ENCODE results near the gene COLEC12. TPM values are rescaled to one million over a fixed set of nuclear protein-coding genes. Genes with fewer than 3 reads are reported as not detected.

The COLEC12 gene
- total RNA-seq, 1 experiment from 2014 or later, result not detected

DNA sequence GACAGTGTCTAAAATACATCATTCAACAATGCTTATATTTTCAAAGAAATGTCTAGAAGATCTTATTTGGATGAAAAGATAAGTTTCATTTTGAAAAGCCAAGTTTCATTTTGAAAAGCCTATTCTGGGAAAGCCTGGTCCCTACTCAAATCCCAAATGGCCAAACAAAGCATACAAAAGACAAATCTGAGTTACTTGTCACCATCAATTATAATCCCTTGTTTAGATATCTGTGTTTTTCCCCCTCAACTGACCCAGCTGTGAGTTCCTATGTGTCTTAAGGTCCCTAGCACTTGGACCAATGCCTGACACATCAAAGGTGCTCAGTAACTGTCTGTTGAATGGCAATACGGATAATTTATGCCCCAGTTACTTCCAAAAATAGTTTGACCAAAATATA, 180.3 kb downstream of the COLEC12 start:
- Histone ChIP-seq H4K20me1 (ENCODE audit: insufficient read depth) (no peaks in the 10 kb centered on the region), H3K79me2 (ENCODE audit: insufficient read depth, low read length) (no peaks in the 10 kb centered on the region), H3K36me3 (ENCODE audit: control insufficient read depth in 1 of 2, insufficient read depth in 2 of 2, low read length in 2 of 2) (no peaks in the 10 kb centered on the region), H3K9ac (ENCODE audit: low read length) (no peak overlapping the region), H3K9me2 (ENCODE audit: insufficient read depth) (no peaks in the 10 kb centered on the region), H3K4me3 (replicated peaks in 1 of 2; ENCODE audit: low read depth in 1 of 2, low read length in 2 of 2) (no peak overlapping the region), H2AFZ (ENCODE audit: low read depth, low read length, poor library complexity, severe bottlenecking) (no peak overlapping the region), H3K4me1 (ENCODE audit: control insufficient read depth in 1 of 2, insufficient read depth in 2 of 2, low read length in 2 of 2) (peaks cover 11 to 12% of the 10 kb centered on the region in 2 experiments; a peak in 3 of 4 replicates), H3K9me3 (ENCODE audit: control insufficient read depth in 1 of 2, insufficient read depth in 1 of 2, low read depth in 1 of 2, low read length in 2 of 2) (no peaks in the 10 kb centered on the region), H3K4me2 (ENCODE audit: low read length) (no peak overlapping the region), H3K27ac (ENCODE audit: low read depth, low read length) (no peak overlapping the region), H3K27me3 (ENCODE audit: insufficient read depth, low read length) (peaks cover 23% of the 10 kb centered on the region)
- TF ChIP-seq RAD21 (IDR thresholded peaks at IDR 0.05; ENCODE audit: low read depth) (no peak), EZH2phosphoT487 (IDR thresholded peaks at IDR 0.05; ENCODE audit: borderline replicate concordance) (no peak), FOSL1 (IDR thresholded peaks at IDR 0.05; ENCODE audit: low read depth) (no peak), CBX3 (IDR thresholded peaks at IDR 0.05; ENCODE audit: low read depth) (no peak), SP1 (IDR thresholded peaks at IDR 0.05; ENCODE audit: low read depth) (no peak), ELF1 (IDR thresholded peaks at IDR 0.05; ENCODE audit: borderline replicate concordance, low read depth) (no peak), POLR2AphosphoS5 (IDR thresholded peaks at IDR 0.05; ENCODE audit: low read depth, low read length) (no peak), TCF7L2 (IDR thresholded peaks at IDR 0.05; ENCODE audit: borderline replicate concordance, extremely low read depth, insufficient read depth, insufficient read length) (no peak), EZH2 (IDR thresholded peaks at IDR 0.05) (no peak), YY1 (IDR thresholded peaks at IDR 0.05; ENCODE audit: extremely low read depth, insufficient replicate concordance, low read depth, low read length) (no peak), ZNF274 (IDR thresholded peaks at IDR 0.05; ENCODE audit: low read depth, low read length) (no peak), SRF (IDR thresholded peaks at IDR 0.05; ENCODE audit: low read depth) (no peak), ZFX (IDR thresholded peaks at IDR 0.05) (no peak), EGR1 (IDR thresholded peaks at IDR 0.05; ENCODE audit: low read depth) (no peak)
- TF ChIP-seq, protein P1, sequence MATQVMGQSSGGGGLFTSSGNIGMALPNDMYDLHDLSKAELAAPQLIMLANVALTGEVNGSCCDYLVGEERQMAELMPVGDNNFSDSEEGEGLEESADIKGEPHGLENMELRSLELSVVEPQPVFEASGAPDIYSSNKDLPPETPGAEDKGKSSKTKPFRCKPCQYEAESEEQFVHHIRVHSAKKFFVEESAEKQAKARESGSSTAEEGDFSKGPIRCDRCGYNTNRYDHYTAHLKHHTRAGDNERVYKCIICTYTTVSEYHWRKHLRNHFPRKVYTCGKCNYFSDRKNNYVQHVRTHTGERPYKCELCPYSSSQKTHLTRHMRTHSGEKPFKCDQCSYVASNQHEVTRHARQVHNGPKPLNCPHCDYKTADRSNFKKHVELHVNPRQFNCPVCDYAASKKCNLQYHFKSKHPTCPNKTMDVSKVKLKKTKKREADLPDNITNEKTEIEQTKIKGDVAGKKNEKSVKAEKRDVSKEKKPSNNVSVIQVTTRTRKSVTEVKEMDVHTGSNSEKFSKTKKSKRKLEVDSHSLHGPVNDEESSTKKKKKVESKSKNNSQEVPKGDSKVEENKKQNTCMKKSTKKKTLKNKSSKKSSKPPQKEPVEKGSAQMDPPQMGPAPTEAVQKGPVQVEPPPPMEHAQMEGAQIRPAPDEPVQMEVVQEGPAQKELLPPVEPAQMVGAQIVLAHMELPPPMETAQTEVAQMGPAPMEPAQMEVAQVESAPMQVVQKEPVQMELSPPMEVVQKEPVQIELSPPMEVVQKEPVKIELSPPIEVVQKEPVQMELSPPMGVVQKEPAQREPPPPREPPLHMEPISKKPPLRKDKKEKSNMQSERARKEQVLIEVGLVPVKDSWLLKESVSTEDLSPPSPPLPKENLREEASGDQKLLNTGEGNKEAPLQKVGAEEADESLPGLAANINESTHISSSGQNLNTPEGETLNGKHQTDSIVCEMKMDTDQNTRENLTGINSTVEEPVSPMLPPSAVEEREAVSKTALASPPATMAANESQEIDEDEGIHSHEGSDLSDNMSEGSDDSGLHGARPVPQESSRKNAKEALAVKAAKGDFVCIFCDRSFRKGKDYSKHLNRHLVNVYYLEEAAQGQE (IDR thresholded peaks at IDR 0.05; ENCODE audit: low read depth), result no peak
- TF ChIP-seq, protein P2, sequence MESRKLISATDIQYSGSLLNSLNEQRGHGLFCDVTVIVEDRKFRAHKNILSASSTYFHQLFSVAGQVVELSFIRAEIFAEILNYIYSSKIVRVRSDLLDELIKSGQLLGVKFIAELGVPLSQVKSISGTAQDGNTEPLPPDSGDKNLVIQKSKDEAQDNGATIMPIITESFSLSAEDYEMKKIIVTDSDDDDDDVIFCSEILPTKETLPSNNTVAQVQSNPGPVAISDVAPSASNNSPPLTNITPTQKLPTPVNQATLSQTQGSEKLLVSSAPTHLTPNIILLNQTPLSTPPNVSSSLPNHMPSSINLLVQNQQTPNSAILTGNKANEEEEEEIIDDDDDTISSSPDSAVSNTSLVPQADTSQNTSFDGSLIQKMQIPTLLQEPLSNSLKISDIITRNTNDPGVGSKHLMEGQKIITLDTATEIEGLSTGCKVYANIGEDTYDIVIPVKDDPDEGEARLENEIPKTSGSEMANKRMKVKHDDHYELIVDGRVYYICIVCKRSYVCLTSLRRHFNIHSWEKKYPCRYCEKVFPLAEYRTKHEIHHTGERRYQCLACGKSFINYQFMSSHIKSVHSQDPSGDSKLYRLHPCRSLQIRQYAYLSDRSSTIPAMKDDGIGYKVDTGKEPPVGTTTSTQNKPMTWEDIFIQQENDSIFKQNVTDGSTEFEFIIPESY (IDR thresholded peaks at IDR 0.05; ENCODE audit: extremely low read depth, insufficient replicate concordance, low read length), result no peak
- TF ChIP-seq, protein P3, sequence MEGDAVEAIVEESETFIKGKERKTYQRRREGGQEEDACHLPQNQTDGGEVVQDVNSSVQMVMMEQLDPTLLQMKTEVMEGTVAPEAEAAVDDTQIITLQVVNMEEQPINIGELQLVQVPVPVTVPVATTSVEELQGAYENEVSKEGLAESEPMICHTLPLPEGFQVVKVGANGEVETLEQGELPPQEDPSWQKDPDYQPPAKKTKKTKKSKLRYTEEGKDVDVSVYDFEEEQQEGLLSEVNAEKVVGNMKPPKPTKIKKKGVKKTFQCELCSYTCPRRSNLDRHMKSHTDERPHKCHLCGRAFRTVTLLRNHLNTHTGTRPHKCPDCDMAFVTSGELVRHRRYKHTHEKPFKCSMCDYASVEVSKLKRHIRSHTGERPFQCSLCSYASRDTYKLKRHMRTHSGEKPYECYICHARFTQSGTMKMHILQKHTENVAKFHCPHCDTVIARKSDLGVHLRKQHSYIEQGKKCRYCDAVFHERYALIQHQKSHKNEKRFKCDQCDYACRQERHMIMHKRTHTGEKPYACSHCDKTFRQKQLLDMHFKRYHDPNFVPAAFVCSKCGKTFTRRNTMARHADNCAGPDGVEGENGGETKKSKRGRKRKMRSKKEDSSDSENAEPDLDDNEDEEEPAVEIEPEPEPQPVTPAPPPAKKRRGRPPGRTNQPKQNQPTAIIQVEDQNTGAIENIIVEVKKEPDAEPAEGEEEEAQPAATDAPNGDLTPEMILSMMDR (IDR thresholded peaks at IDR 0.05 in 2 of 3, conservative IDR thresholded peaks at IDR 0.05 in 1 of 3; ENCODE audit: borderline replicate concordance in 1 of 3, insufficient read depth in 1 of 3, low read depth in 2 of 3, low read length in 2 of 3), result no peak
- TF ChIP-seq, protein P4, sequence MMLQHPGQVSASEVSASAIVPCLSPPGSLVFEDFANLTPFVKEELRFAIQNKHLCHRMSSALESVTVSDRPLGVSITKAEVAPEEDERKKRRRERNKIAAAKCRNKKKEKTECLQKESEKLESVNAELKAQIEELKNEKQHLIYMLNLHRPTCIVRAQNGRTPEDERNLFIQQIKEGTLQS (IDR thresholded peaks at IDR 0.05), result no peak
- TF ChIP-seq, protein P5, sequence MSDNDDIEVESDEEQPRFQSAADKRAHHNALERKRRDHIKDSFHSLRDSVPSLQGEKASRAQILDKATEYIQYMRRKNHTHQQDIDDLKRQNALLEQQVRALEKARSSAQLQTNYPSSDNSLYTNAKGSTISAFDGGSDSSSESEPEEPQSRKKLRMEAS (IDR thresholded peaks at IDR 0.05), result no peak
- no TSS peak for BruUV-seq (replicated peaks)
- ChIA-PET CTCF (no interaction called here), RAD21 (ENCODE audit: low non-redundant PET in 1 of 2, low total read pairs in 2 of 2, uncharacterized antibody in 2 of 2, unreplicated experiment in 2 of 2) (no interaction called here), POLR2A (no interaction called here)
- ATAC-seq (no peak), DNase-seq (ENCODE audit: low read depth, low spot score) (no peak)
- intact Hi-C loops (cut with micrococcal nuclease), result no loop called here

Data from HCT116 (cell line).